Mucosa of descending colon (tissue), 3 donors: Measurements from ENCODE around the gene ELP4. TPM values are rescaled to one million over a fixed set of nuclear protein-coding genes. Genes with fewer than 3 reads are reported as not detected.
"Not testable (repeated sequence)": the region's sequence is repeated elsewhere in the genome, so short reads cannot be mapped to it uniquely, and the experiment has no call there.

ENCODE experiments used
- ATAC-seq: fragments of 200-7000 bp; cut with Tn5 transposase; one replicate; pipeline ENCODE4 v1.9.1; 2020; ENCODE audit warnings: mild to moderate bottlenecking, moderate library complexity
- DNase-seq, 3 donors: peaks; one replicate each; pipeline ENCODE4 v3.0.0-alpha.2; 2020
- H3K36me3 ChIP-seq: fragments of 200-600 bp; one replicate; pipeline ENCODE4 v1.8.0; 2021; ENCODE audit warnings: low read depth, mild to moderate bottlenecking
- H3K4me1 ChIP-seq: fragments of 200-600 bp; one replicate; pipeline ENCODE4 v1.8.0; 2021; ENCODE audit warnings: low read depth, mild to moderate bottlenecking
- H3K4me3 ChIP-seq: fragments of 200-600 bp; one replicate; pipeline ENCODE4 v1.8.0; 2021; ENCODE audit warnings: mild to moderate bottlenecking
- H3K9me3 ChIP-seq: fragments of 200-600 bp; one replicate; pipeline ENCODE4 v1.8.0; 2021; ENCODE audit warnings: mild to moderate bottlenecking
- intact Hi-C, 2 donors: fragments of 100-400 bp; cut with DNase I in 1 of 2; cut with micrococcal nuclease in 1 of 2; formaldehyde crosslinking; loops; one replicate each; pipeline versions ENCODE4 v1.11.0 to v1.11.1; 2022; cut with DNase I, micrococcal nuclease
- total RNA-seq, 3 donors: library from RNA; stranded (reverse); fragmentation: NEBNext Ultra II Directional in 2 of 3; extraction: Animal tissue kit (Norgen Biotek cat#: 25700) in 2 of 3; gene quantifications; one replicate each; pipeline versions ENCODE4 v1.2.1 to v1.2.4, GENCODE V29; 2021 to 2023
- TF ChIP-seq, protein P1 (sequence below): fragments of 200-600 bp; IDR thresholded peaks from one replicate; pipeline ENCODE4 v1.8.0; 2022; ENCODE audit warnings: antibody characterized with exemption, mild to moderate bottlenecking
- donor health status: DM: no; HTN: no; CAD: no; lungs with moderate emphysema.
- donor health status: DM: no; HTN: no; CAD: no.
- donor health status: DM: no; HTN: yes; CAD: no.

The ELP4 gene
- total RNA-seq, 3 donors from 2014 or later, result 13.2 to 21.4 (median 18.7) TPM

DNA sequence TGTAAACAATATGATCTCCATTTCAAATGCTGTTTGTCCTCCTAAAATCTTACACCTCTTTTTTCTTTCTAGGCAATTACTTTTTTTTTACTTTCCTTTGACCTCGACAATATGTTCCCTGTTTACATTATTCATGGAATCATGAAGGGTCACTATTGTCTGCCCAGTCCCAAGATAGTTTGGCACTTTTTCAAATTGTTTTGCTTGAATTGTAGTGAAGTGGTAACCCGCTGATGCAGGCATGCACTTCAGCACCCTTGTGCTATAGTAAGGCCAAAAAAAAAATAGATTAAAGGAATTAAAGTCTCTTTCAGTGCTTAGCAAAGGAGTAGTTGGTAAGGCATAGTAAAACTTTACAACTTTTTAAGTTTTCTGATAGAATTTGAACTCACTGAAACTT is 210.7 kb downstream of the ELP4 start:
- H3K36me3 ChIP-seq, result no peaks in the 10 kb centered on the region
- no peaks in the 10 kb centered on the region for H3K9me3 ChIP-seq
- ATAC-seq, result no peak
- TF ChIP-seq, protein P1, sequence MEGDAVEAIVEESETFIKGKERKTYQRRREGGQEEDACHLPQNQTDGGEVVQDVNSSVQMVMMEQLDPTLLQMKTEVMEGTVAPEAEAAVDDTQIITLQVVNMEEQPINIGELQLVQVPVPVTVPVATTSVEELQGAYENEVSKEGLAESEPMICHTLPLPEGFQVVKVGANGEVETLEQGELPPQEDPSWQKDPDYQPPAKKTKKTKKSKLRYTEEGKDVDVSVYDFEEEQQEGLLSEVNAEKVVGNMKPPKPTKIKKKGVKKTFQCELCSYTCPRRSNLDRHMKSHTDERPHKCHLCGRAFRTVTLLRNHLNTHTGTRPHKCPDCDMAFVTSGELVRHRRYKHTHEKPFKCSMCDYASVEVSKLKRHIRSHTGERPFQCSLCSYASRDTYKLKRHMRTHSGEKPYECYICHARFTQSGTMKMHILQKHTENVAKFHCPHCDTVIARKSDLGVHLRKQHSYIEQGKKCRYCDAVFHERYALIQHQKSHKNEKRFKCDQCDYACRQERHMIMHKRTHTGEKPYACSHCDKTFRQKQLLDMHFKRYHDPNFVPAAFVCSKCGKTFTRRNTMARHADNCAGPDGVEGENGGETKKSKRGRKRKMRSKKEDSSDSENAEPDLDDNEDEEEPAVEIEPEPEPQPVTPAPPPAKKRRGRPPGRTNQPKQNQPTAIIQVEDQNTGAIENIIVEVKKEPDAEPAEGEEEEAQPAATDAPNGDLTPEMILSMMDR, result no peak
- intact Hi-C loops, result no loop called here
- no peak overlapping the region for H3K4me3 ChIP-seq
- H3K4me1 ChIP-seq, result no peaks in the 10 kb centered on the region
- no peak for DNase-seq

DNA sequence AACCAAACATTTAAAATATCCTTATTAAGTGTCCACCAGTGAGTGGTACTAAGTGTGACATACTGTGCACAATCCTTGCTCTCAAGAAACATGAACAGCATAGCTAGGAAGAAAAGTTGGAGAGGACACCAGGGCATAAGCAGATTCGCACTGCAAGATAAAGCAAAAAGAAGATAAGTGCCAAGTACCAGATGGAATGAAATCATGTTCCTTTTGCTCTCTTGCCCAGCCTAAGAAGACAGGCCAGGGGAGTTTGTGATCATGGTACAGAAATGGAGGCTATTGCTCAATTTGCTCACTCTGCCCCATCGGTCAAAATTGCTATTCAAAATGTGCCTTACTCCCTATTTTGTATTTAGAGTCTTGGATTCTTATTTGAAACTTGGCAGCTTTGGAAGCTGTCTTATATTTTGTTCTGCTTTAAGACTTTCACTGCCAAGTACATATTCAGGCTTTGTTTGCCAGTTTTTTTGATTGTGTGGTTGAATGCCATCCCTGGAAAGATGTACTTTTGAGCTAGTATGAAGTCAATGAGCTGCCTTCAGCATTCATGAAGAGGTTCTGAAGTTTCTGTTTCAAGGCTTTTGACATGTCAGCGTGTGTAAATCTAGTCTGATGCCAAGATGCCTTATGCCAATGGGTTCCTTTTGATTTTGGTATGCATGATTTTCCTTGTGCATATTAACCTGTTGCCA is 211.3 kb downstream of the ELP4 start:
- intact Hi-C loops, result no loop called here
- no peaks in the 10 kb centered on the region for H3K4me1 ChIP-seq
- no peak for DNase-seq

DNA sequence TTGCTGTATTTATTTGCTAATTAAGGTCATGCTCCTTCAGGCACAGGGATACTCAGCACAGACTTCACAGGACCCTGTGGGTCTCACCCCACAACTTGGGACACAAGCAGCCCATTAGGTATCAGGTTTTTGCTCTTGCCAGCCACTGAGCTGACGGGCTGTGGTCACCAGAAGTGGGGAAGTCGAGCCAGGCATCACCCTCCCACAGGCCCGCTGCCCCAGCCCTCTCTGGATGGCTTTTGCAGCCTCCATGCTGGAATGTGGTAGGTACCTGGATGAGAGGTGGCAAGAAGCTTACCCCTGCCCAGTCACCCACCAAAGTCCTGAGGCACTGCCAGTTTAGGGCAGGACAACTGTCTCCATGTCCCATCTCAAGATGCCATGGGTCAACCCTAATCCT is 213.2 kb downstream of the ELP4 start:
- TF ChIP-seq, protein P1, result no peak
- no peaks in the 10 kb centered on the region for H3K36me3 ChIP-seq
- no peaks in the 10 kb centered on the region for H3K9me3 ChIP-seq
- intact Hi-C loops, result no loop called here
- ATAC-seq, result no peak
- no peak for DNase-seq
- no peak overlapping the region for H3K4me3 ChIP-seq
- no peaks in the 10 kb centered on the region for H3K4me1 ChIP-seq

More for the DNA sequence above, 211.3 kb downstream of the ELP4 start:
- H3K36me3 ChIP-seq, result no peaks in the 10 kb centered on the region
- TF ChIP-seq, protein P1, result no peak
- no peak overlapping the region for H3K4me3 ChIP-seq
- H3K9me3 ChIP-seq, result no peaks in the 10 kb centered on the region
- no peak for ATAC-seq

DNA sequence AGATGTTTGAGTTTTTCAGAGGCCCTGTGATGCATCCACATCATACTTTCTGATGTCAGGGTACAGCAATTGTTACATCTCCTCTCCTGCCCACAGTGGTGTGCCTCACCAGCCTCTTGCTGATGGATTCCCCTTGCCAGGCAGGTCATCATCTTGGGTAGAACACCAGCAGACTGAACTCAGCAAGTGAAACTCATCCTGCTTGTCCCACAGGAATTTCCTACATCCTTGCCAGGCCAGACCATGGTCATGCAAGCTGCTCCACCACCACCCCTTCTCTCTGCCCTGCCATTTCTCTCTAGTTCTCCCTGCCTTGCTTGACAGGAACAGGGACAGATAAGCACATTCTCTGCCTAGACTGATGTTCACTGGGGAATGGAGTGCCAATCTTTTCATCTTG is 215.6 kb downstream of the ELP4 start:
- no peak for ATAC-seq
- no peak for DNase-seq

DNA sequence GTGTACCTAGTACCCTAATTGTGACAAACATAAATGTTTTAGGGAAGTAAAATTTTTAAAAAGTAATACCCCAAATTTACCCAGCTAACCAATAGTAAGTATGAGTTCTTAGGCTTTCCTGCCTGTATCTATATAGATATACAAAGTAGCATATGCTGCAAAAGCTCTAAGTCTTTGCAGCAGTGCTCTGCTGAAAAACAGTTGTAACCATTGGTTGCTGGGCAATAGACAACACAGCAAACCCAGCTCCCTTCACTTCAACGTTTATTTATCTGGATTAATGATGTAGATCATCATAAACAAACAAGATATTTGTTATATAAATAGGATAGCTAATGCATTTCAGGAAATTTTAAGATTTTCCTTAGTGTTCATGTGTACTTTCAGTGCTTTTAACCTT is 218.9 kb downstream of the ELP4 start:
- intact Hi-C loops, result no loop called here
- H3K4me1 ChIP-seq, result no peaks in the 10 kb centered on the region
- peaks cover 3% of the 10 kb centered on the region for H3K9me3 ChIP-seq
- TF ChIP-seq, protein P1, result no peak
- ATAC-seq, result no peak
- DNase-seq, result no peak
- H3K36me3 ChIP-seq, result no peaks in the 10 kb centered on the region
- no peak overlapping the region for H3K4me3 ChIP-seq

More for the DNA sequence above, 215.6 kb downstream of the ELP4 start:
- TF ChIP-seq, protein P1, result no peak
- Histone ChIP-seq H3K9me3 (no peaks in the 10 kb centered on the region), H3K36me3 (no peaks in the 10 kb centered on the region), H3K4me3 (no peak overlapping the region), H3K4me1 (no peaks in the 10 kb centered on the region)
- intact Hi-C loops, result no loop called here

DNA sequence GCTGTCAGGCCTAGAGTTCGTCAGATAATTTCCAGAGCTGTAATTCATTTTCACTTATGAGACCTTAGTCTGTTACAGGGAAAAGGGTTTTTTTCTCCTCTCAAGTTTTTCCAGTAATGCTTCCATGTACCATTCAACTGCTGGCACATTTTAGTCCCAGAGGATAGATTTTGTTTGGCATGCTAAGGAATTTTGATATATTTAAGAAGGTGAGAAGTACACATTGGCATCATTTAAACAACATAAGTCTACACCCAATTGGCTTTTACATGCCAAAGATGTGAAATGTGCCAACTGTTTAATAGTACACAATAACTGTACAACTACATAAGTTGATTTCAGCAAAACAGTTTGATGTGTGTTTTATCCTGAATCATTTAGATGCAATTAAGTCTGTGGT is 230.6 kb downstream of the ELP4 start:
- TF ChIP-seq, protein P1, result no peak
- no peaks in the 10 kb centered on the region for H3K4me1 ChIP-seq
- H3K36me3 ChIP-seq, result no peaks in the 10 kb centered on the region
- ATAC-seq (no peak), DNase-seq (no peak)
- H3K9me3 ChIP-seq, result peaks cover 12% of the 10 kb centered on the region
- no peak overlapping the region for H3K4me3 ChIP-seq
- intact Hi-C loops, result no loop called here

DNA sequence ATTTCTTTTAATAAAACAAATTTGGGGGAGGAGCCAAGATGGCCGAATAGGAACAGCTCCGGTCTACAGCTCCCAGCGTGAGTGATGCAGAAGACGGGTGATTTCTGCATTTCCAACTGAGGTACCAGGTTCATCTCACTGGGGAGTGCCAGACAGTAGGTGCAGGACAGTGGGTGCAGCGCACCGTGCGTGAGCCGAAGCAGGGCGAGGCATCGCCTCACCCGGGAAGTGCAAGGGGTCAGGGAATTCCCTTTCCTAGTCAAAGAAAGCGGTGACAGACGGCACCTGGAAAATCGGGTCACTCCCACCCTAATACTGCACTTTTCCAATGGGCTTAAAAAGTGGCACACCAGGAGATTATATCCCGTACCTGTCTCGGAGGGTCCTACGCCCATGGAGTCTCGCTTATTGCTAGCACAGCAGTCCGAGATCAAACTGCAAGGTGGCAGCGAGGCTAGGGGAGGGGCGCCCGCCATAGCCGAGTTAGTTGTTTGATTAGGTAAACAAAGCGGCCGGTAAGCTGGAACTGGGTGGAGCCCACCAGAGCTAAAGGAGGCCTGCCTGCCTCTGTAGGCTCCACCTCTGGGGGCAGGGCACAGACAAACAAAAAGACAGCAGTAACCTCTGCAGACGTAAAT is 231.3 kb downstream of the ELP4 start:
- ATAC-seq, DNase-seq, H3K4me3 ChIP-seq, H3K4me1 ChIP-seq, H3K36me3 ChIP-seq, intact Hi-C loops: not testable (repeated sequence)
- peaks cover 12% of the 10 kb centered on the region for H3K9me3 ChIP-seq
